H9 (cell line): ENCODE results near the gene NR2F1-AS1. TPM values are rescaled to one million over a fixed set of nuclear protein-coding genes. Genes with fewer than 3 reads are reported as not detected.

Experiments
- DNase-seq: peaks from one replicate; pipeline ENCODE4 v3.0.0-alpha.2; 2017
- H2AFZ ChIP-seq: one replicate; pipeline ENCODE4 v1.6.1; 2013; ENCODE audit warnings: mild to moderate bottlenecking, low read length, control low read depth, moderate library complexity
- H2AK5ac ChIP-seq: 2 replicates; pipeline ENCODE4 v1.6.1; 2013; ENCODE audit warnings: low read length, control low read depth, mixed read lengths; ENCODE audit not compliant: insufficient read length
- H2BK120ac ChIP-seq: one replicate; pipeline ENCODE4 v1.6.1; 2013; ENCODE audit warnings: low read depth, mild to moderate bottlenecking, low read length, control low read depth, inconsistent platforms; ENCODE audit not compliant: poor library complexity, severe bottlenecking
- H2BK12ac ChIP-seq: 2 replicates; pipeline ENCODE4 v1.6.1; 2013; ENCODE audit warnings: low read length, control low read depth, mixed read lengths, low read depth; ENCODE audit not compliant: insufficient read length
- H2BK15ac ChIP-seq: 2 replicates; pipeline ENCODE4 v1.6.1; 2013; ENCODE audit warnings: low read depth, low read length, control low read depth
- H2BK20ac ChIP-seq: one replicate; pipeline ENCODE4 v1.6.1; 2013; ENCODE audit warnings: low read depth, mild to moderate bottlenecking, low read length, control low read depth, inconsistent platforms; ENCODE audit not compliant: poor library complexity, severe bottlenecking
- H2BK5ac ChIP-seq: 2 replicates; pipeline ENCODE4 v1.6.1; 2013; ENCODE audit warnings: low read length, control low read depth, mixed read lengths; ENCODE audit not compliant: insufficient read length
- H3K14ac ChIP-seq: 2 replicates; pipeline ENCODE4 v1.6.1; 2013; ENCODE audit warnings: low read length, control low read depth; ENCODE audit not compliant: insufficient read depth
- H3K18ac ChIP-seq: 2 replicates; pipeline ENCODE4 v1.6.1; 2013; ENCODE audit warnings: low read depth, mild to moderate bottlenecking, mixed read lengths, low read length, control low read depth; ENCODE audit not compliant: insufficient read length
- H3K23ac ChIP-seq: 2 replicates; pipeline ENCODE4 v1.6.1; 2013; ENCODE audit warnings: low read length, control low read depth, mixed read lengths, low read depth; ENCODE audit not compliant: insufficient read length
- H3K23me2 ChIP-seq: 2 replicates; pipeline ENCODE4 v1.6.1; 2013; ENCODE audit warnings: low read depth, mild to moderate bottlenecking, mixed read lengths, low read length, control low read depth; ENCODE audit not compliant: insufficient read length, poor library complexity, severe bottlenecking
- H3K27ac ChIP-seq: 2 replicates; pipeline ENCODE4 v1.5.1; 2013; ENCODE audit warnings: low read length, control low read depth, mixed read lengths, low read depth; ENCODE audit not compliant: insufficient read length
- H3K27me3 ChIP-seq: 2 replicates; pipeline ENCODE4 v1.6.1; 2013; ENCODE audit warnings: low read length, control low read depth, inconsistent platforms; ENCODE audit not compliant: insufficient read depth
- H3K4ac ChIP-seq: 2 replicates; pipeline ENCODE4 v1.6.1; 2013; ENCODE audit warnings: low read depth, mild to moderate bottlenecking, control low read depth, inconsistent platforms, low read length, moderate library complexity
- H3K4me1 ChIP-seq: 2 replicates; pipeline ENCODE4 v1.6.1; 2013; ENCODE audit warnings: low read length, control low read depth, inconsistent platforms; ENCODE audit not compliant: insufficient read depth
- H3K4me2 ChIP-seq: 2 replicates; pipeline ENCODE4 v1.6.1; 2013; ENCODE audit warnings: low read length, control low read depth, mixed read lengths; ENCODE audit not compliant: insufficient read length, insufficient read depth
- H3K56ac ChIP-seq: 2 replicates; pipeline ENCODE4 v1.6.1; 2013; ENCODE audit warnings: low read depth, mild to moderate bottlenecking, mixed read lengths, low read length, control low read depth; ENCODE audit not compliant: insufficient read length
- H3K79me1 ChIP-seq: 2 replicates; pipeline ENCODE4 v1.6.1; 2013; ENCODE audit warnings: low read depth, mild to moderate bottlenecking, moderate library complexity, low read length, control low read depth, inconsistent platforms; ENCODE audit not compliant: insufficient read depth, poor library complexity, severe bottlenecking
- H3K79me2 ChIP-seq: 2 replicates; pipeline ENCODE4 v1.6.1; 2013; ENCODE audit warnings: low read length, control low read depth, inconsistent platforms; ENCODE audit not compliant: insufficient read depth
- H3K9ac ChIP-seq: 2 replicates; pipeline ENCODE4 v1.6.1; 2013; ENCODE audit warnings: low read length, control low read depth, mixed read lengths; ENCODE audit not compliant: insufficient read length; ENCODE audit errors: extremely low read depth
- H3K9me3 ChIP-seq: one replicate; pipeline ENCODE4 v1.6.1; 2013; ENCODE audit warnings: low read depth, low read length, inconsistent platforms; ENCODE audit not compliant: control insufficient read depth
- H3T11ph ChIP-seq: one replicate; pipeline ENCODE4 v1.6.1; 2013; ENCODE audit warnings: mild to moderate bottlenecking, low read length, control low read depth, inconsistent platforms
- H4K20me1 ChIP-seq: one replicate; pipeline ENCODE4 v1.6.1; 2013; ENCODE audit not compliant: control insufficient read depth, insufficient read length, insufficient read depth
- H4K5ac ChIP-seq: 2 replicates; pipeline ENCODE4 v1.6.1; 2013; ENCODE audit warnings: low read depth, mild to moderate bottlenecking, mixed read lengths, low read length, control low read depth; ENCODE audit not compliant: insufficient read length
- H4K8ac ChIP-seq: replicated peaks from 2 replicates; pipeline ENCODE4 v1.6.1; 2013; ENCODE audit warnings: low read length, control low read depth, mixed read lengths, low read depth; ENCODE audit not compliant: insufficient read length
- H4K91ac ChIP-seq: 2 replicates; pipeline ENCODE4 v1.6.1; 2013; ENCODE audit warnings: low read depth, mild to moderate bottlenecking, moderate library complexity, mixed read lengths, low read length, control low read depth; ENCODE audit not compliant: insufficient read length
- H3K27ac Mint-ChIP-seq, 3 experiments: 2 replicates in 2 of 3; 3 replicates in 1 of 3; pipeline ENCODE4 v1.8.0; 2020 to 2021; ENCODE audit warnings: mixed read lengths in 3 of 3, mild to moderate bottlenecking in 1 of 3, moderate library complexity in 1 of 3
- H3K27me3 Mint-ChIP-seq: 2 replicates; pipeline ENCODE4 v1.8.0; 2021; ENCODE audit warnings: low read depth, mild to moderate bottlenecking, moderate library complexity, mixed read lengths
- H3K36me3 Mint-ChIP-seq, 3 experiments: 2 replicates in 2 of 3; 3 replicates in 1 of 3; pipeline ENCODE4 v1.8.0; 2020 to 2021; ENCODE audit warnings: low read depth in 3 of 3, mixed read lengths in 3 of 3; ENCODE audit not compliant: insufficient read depth in 1 of 3
- H3K4me1 Mint-ChIP-seq, 2 experiments: 2 replicates each; pipeline ENCODE4 v1.8.0; 2020; ENCODE audit warnings: mixed read lengths in 2 of 2
- H3K4me3 Mint-ChIP-seq, 2 experiments: 2 replicates in 1 of 2; 3 replicates in 1 of 2; pipeline ENCODE4 v1.8.0; 2020 to 2021; ENCODE audit warnings: mild to moderate bottlenecking in 2 of 2, mixed read lengths in 2 of 2, moderate library complexity in 1 of 2
- H3K9me3 Mint-ChIP-seq, 2 experiments: 2 replicates in 1 of 2; 3 replicates in 1 of 2; pipeline ENCODE4 v1.8.0; 2020; ENCODE audit warnings: mild to moderate bottlenecking in 2 of 2, mixed read lengths in 2 of 2, moderate library complexity in 1 of 2
- WGBS: extraction: QIAGEN DNeasy Blood & Tissue Kit; methylation state at CpG from one replicate; pipeline ENCODE4 v1.1.7; 2013; ENCODE audit warnings: missing lambda C conversion rate, low lambda C conversion rate, mixed read lengths; ENCODE audit not compliant: insufficient read length; ENCODE audit errors: extremely low coverage; 5-methylcytosine and 5-hydroxymethylcytosine counted together
- total RNA-seq: library from RNA; stranded (reverse); gene quantifications from 2 replicates; pipeline ENCODE4 v1.2.1, GENCODE V29; 2021
- TF ChIP-seq, protein P1 (sequence below): fragments of 200-600 bp; sonication (generic); conservative IDR thresholded peaks from 3 replicates; pipeline ENCODE4 v1.8.0; 2021; ENCODE audit warnings: antibody characterized with exemption, mild to moderate bottlenecking

NR2F1-AS1 gene
- total RNA-seq, 1 experiment from 2014 or later, result 1.9 TPM

DNA sequence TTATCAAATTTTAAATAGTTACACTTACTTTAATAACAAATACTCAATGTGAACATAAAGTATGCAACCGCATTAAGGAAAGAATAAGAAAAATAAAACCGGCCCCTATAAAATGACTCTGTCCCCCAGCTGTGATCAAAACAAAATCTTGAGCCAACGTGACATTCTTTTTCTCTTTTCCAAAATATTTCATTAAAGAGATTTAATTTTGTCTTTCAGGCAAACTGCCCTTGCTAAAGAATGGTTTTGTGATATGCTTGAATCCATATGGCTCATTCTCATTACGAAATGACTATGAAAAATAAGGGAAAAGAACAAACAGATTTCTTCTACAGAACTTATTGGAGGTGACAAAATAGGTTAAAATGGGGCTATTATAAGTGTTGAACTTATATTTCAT, 197.0 kb downstream of the NR2F1-AS1 start:
- no peak overlapping the region for H3K4me3 Mint-ChIP-seq

More for the DNA sequence above, 197.0 kb downstream of the NR2F1-AS1 start:
- H3K4me2 ChIP-seq, result no peak overlapping the region
- no peak overlapping the region for H2AFZ ChIP-seq
- peaks cover 3% of the 10 kb centered on the region; the same call in 1 of the 2 replicates for H3K4me1 ChIP-seq
- H3K9me3 ChIP-seq, result no peaks in the 10 kb centered on the region
- no peak overlapping the region for H3K56ac ChIP-seq
- H3K4ac ChIP-seq, result no peak overlapping the region
- H3K79me1 ChIP-seq, result no peaks in the 10 kb centered on the region
- H4K91ac ChIP-seq, result no peak overlapping the region
- H2BK15ac ChIP-seq, result no peak overlapping the region
- no peak overlapping the region for H2AK5ac ChIP-seq
- H2BK12ac ChIP-seq, result no peak overlapping the region
- no peaks in the 10 kb centered on the region for H4K20me1 ChIP-seq
- H3K18ac ChIP-seq, result no peak overlapping the region
- H3K27ac ChIP-seq, result no peak overlapping the region
- H3K27me3 ChIP-seq, result no peaks in the 10 kb centered on the region
- no peak overlapping the region for H2BK20ac ChIP-seq
- no peaks in the 10 kb centered on the region for H3K79me2 ChIP-seq
- no peak overlapping the region for H3K9ac ChIP-seq
- H3K23ac ChIP-seq, result no peak overlapping the region
- no peak overlapping the region for H3K27ac Mint-ChIP-seq
- no CpG with 5 or more reads among the region's 4 CpGs for WGBS
- H3K27me3 Mint-ChIP-seq, result no peaks in the 10 kb centered on the region
- H4K8ac ChIP-seq, result no peak overlapping the region
- DNase-seq, result no peak
- H4K5ac ChIP-seq, result no peak overlapping the region
- H3K36me3 Mint-ChIP-seq, result no peaks in the 10 kb centered on the region; a peak in 1 of 7 replicates
- no peak overlapping the region for H3T11ph ChIP-seq
- H3K23me2 ChIP-seq, result no peaks in the 10 kb centered on the region
- H3K14ac ChIP-seq, result no peak overlapping the region
- no peaks in the 10 kb centered on the region; a peak in 1 of 5 replicates for H3K9me3 Mint-ChIP-seq
- H2BK5ac ChIP-seq, result no peak overlapping the region
- no peak overlapping the region for H2BK120ac ChIP-seq
- TF ChIP-seq, protein P1, sequence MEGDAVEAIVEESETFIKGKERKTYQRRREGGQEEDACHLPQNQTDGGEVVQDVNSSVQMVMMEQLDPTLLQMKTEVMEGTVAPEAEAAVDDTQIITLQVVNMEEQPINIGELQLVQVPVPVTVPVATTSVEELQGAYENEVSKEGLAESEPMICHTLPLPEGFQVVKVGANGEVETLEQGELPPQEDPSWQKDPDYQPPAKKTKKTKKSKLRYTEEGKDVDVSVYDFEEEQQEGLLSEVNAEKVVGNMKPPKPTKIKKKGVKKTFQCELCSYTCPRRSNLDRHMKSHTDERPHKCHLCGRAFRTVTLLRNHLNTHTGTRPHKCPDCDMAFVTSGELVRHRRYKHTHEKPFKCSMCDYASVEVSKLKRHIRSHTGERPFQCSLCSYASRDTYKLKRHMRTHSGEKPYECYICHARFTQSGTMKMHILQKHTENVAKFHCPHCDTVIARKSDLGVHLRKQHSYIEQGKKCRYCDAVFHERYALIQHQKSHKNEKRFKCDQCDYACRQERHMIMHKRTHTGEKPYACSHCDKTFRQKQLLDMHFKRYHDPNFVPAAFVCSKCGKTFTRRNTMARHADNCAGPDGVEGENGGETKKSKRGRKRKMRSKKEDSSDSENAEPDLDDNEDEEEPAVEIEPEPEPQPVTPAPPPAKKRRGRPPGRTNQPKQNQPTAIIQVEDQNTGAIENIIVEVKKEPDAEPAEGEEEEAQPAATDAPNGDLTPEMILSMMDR, result no peak
- H3K4me1 Mint-ChIP-seq, result peaks cover 9 to 12% of the 10 kb centered on the region in 2 experiments; a peak in 3 of 4 replicates
